ENCODE results near the gene DCDC1. TPM values are rescaled to one million over a fixed set of nuclear protein-coding genes. Genes with fewer than 3 reads are reported as not detected.

Gene DCDC1
- total RNA-seq, 2 experiments from 2014 or later = 0.13 TPM; not detected in 1

DNA sequence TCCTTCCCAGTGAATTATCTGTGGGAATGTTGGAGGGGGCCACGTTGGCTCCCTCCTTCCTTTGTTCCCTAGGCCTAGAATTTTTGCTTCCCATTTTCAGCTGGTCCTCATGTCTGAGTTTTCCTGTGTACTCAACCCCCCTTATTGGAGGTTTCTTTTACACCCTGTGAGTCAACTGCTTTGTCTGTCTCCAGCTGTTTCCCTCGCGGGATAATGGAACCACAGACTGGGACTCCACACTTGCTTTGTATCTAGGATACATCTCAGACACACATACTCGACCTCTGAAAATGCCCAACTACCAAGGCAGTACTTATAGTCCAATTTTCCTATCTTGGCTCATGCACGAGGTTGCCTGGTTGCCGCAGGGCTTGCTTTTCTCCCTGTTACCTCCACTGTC lies 430.7 kb downstream of the DCDC1 start:
- Histone ChIP-seq H3K79me2 (ENCODE audit: insufficient read depth, low read depth, low read length) (no peaks in the 10 kb centered on the region), H3K4me1 (ENCODE audit: insufficient read depth, low read length, poor library complexity, severe bottlenecking) (no peaks in the 10 kb centered on the region), H3K4me3 (ENCODE audit: low read depth, low read length, poor library complexity, severe bottlenecking) (no peak overlapping the region), H3K36me3 (ENCODE audit: insufficient read depth, low read length) (no peaks in the 10 kb centered on the region), H4K20me1 (ENCODE audit: insufficient read depth, low read length) (no peaks in the 10 kb centered on the region), H2AFZ (ENCODE audit: low read length) (no peak overlapping the region), H3K9me3 (ENCODE audit: low read length) (no peaks in the 10 kb centered on the region), H3K4me2 (ENCODE audit: low read length) (no peak overlapping the region), H3K9me2 (ENCODE audit: insufficient read depth, low read length) (no peaks in the 10 kb centered on the region), H3K27ac (ENCODE audit: low read depth, low read length, poor library complexity, severe bottlenecking) (no peak overlapping the region)
- TF ChIP-seq EZH2phosphoT487 (IDR thresholded peaks at IDR 0.05; ENCODE audit: borderline replicate concordance, low read depth, low read length) = no peak
- TF ChIP-seq, protein P1, sequence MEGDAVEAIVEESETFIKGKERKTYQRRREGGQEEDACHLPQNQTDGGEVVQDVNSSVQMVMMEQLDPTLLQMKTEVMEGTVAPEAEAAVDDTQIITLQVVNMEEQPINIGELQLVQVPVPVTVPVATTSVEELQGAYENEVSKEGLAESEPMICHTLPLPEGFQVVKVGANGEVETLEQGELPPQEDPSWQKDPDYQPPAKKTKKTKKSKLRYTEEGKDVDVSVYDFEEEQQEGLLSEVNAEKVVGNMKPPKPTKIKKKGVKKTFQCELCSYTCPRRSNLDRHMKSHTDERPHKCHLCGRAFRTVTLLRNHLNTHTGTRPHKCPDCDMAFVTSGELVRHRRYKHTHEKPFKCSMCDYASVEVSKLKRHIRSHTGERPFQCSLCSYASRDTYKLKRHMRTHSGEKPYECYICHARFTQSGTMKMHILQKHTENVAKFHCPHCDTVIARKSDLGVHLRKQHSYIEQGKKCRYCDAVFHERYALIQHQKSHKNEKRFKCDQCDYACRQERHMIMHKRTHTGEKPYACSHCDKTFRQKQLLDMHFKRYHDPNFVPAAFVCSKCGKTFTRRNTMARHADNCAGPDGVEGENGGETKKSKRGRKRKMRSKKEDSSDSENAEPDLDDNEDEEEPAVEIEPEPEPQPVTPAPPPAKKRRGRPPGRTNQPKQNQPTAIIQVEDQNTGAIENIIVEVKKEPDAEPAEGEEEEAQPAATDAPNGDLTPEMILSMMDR (conservative IDR thresholded peaks at IDR 0.05; ENCODE audit: low read length) = no peak
- CTCF ChIA-PET (ENCODE audit: unreplicated experiment) = no interaction called here
- intact Hi-C loops (cut with micrococcal nuclease; ENCODE audit: unreplicated experiment) = no loop called here
- no TSS peak for BruUV-seq (replicated peaks)
- POLR2A ChIA-PET = no interaction called here
- no peak for DNase-seq (ENCODE audit: low spot score)

DNA sequence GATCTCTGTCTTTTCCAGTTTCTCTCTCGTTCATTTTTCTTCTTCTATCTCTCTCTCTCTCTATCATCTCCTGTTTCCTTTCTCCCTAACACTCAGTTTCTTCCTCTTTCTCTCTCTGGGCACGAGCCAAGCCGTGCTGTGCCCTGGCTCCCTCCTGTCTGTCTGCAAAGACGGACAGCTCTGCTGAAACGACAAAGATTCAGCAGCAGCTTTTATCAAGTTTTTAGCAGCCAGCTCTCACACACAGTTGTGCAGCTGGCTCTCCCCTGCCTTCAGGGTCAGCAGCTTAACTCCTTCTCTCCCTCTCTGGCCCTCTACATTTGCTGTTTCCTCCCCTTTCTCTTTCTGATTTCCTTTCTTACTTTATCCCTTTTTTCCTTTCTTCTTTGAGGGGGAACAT lies 431.4 kb downstream of the DCDC1 start:
- H3K9me2 ChIP-seq (ENCODE audit: insufficient read depth, low read length) = no peaks in the 10 kb centered on the region
- H2AFZ ChIP-seq (ENCODE audit: low read length) = no peak overlapping the region
- no peaks in the 10 kb centered on the region for H3K9me3 ChIP-seq (ENCODE audit: low read length)
- intact Hi-C loops (cut with micrococcal nuclease; ENCODE audit: unreplicated experiment) = no loop called here
- TF ChIP-seq EZH2phosphoT487 (IDR thresholded peaks at IDR 0.05; ENCODE audit: borderline replicate concordance, low read depth, low read length) = no peak
- TF ChIP-seq, protein P1 (conservative IDR thresholded peaks at IDR 0.05; ENCODE audit: low read length) = no peak
- ChIA-PET CTCF (ENCODE audit: unreplicated experiment) (no interaction called here), POLR2A (no interaction called here)
- no peak overlapping the region for H3K4me2 ChIP-seq (ENCODE audit: low read length)
- H3K36me3 ChIP-seq (ENCODE audit: insufficient read depth, low read length) = no peaks in the 10 kb centered on the region
- no peaks in the 10 kb centered on the region for H3K79me2 ChIP-seq (ENCODE audit: insufficient read depth, low read depth, low read length)
- no peak overlapping the region for H3K4me3 ChIP-seq (ENCODE audit: low read depth, low read length, poor library complexity, severe bottlenecking)
- no peak overlapping the region for H3K27ac ChIP-seq (ENCODE audit: low read depth, low read length, poor library complexity, severe bottlenecking)
- BruUV-seq (replicated peaks) = no TSS peak
- DNase-seq (ENCODE audit: low spot score) = no peak
- H4K20me1 ChIP-seq (ENCODE audit: insufficient read depth, low read length) = no peaks in the 10 kb centered on the region
- no peaks in the 10 kb centered on the region for H3K4me1 ChIP-seq (ENCODE audit: insufficient read depth, low read length, poor library complexity, severe bottlenecking)

- Histone ChIP-seq H4K20me1 (ENCODE audit: insufficient read depth, low read length) (no peaks in the 10 kb centered on the region), H3K4me3 (ENCODE audit: low read depth, low read length, poor library complexity, severe bottlenecking) (no peak overlapping the region), H2AFZ (ENCODE audit: low read length) (no peak overlapping the region), H3K36me3 (ENCODE audit: insufficient read depth, low read length) (no peaks in the 10 kb centered on the region), H3K9me2 (ENCODE audit: insufficient read depth, low read length) (no peaks in the 10 kb centered on the region), H3K4me2 (ENCODE audit: low read length) (no peak overlapping the region), H3K27ac (ENCODE audit: low read depth, low read length, poor library complexity, severe bottlenecking) (no peak overlapping the region), H3K79me2 (ENCODE audit: insufficient read depth, low read depth, low read length) (no peaks in the 10 kb centered on the region), H3K4me1 (ENCODE audit: insufficient read depth, low read length, poor library complexity, severe bottlenecking) (no peaks in the 10 kb centered on the region), H3K9me3 (ENCODE audit: low read length) (no peaks in the 10 kb centered on the region)
- ChIA-PET CTCF (ENCODE audit: unreplicated experiment) (no interaction called here), POLR2A (interaction anchor here (1.4 kb wide), 1 partner anchor 10 kb away, joined by 3 read pairs; no protein-coding TSS in a partner anchor)
- no TSS peak for BruUV-seq (replicated peaks)
- intact Hi-C loops (cut with micrococcal nuclease; ENCODE audit: unreplicated experiment) = no loop called here
- TF ChIP-seq, protein P1 (conservative IDR thresholded peaks at IDR 0.05; ENCODE audit: low read length) = no peak
- DNase-seq (ENCODE audit: low spot score) = no peak
Observed at GRCh38 chr11:30936491-30936890, 433.0 kb downstream of the DCDC1 start.
